Smooth muscle cell (in vitro differentiated cells): Measurements from ENCODE around the gene MYOF. TPM values are rescaled to one million over a fixed set of nuclear protein-coding genes. Genes with fewer than 3 reads are reported as not detected.

Experiments
- DNase-seq: peaks from one replicate; lab custom pipeline; 2025; ENCODE audit not compliant: unreplicated experiment; lab: John Stamatoyannopoulos, UW
- H2AFZ ChIP-seq: fragments of 200-600 bp; sonication (generic); 2 replicates; pipeline ENCODE4 v1.6.0; 2016; ENCODE audit warnings: antibody characterized with exemption, low read depth, mild to moderate bottlenecking
- H3F3A ChIP-seq: fragments of 200-600 bp; sonication (generic); 2 replicates; pipeline ENCODE4 v1.6.0; 2017; ENCODE audit warnings: antibody characterized with exemption, low read depth
- H3K27ac ChIP-seq: fragments of 200-600 bp; sonication (generic); 2 replicates; pipeline ENCODE4 v1.5.1; 2016; ENCODE audit warnings: low read depth, mild to moderate bottlenecking
- H3K27me3 ChIP-seq: fragments of 200-600 bp; sonication (generic); 2 replicates; pipeline ENCODE4 v1.6.1; 2016; ENCODE audit warnings: low read depth, mild to moderate bottlenecking
- H3K36me3 ChIP-seq: fragments of 200-600 bp; sonication (generic); 2 replicates; pipeline ENCODE4 v1.5.1; 2016; ENCODE audit warnings: low read depth
- H3K4me1 ChIP-seq: fragments of 200-600 bp; sonication (generic); 2 replicates; pipeline ENCODE4 v1.5.1; 2016; ENCODE audit warnings: low read depth
- H3K4me2 ChIP-seq: fragments of 200-600 bp; sonication (generic); 2 replicates; pipeline ENCODE4 v1.6.0; 2016; ENCODE audit warnings: mild to moderate bottlenecking
- H3K4me3 ChIP-seq: fragments of 200-600 bp; sonication (generic); 2 replicates; pipeline ENCODE4 v1.5.1; 2016; ENCODE audit warnings: mild to moderate bottlenecking
- H3K79me2 ChIP-seq: fragments of 200-600 bp; sonication (generic); 2 replicates; pipeline ENCODE4 v1.6.0; 2016; ENCODE audit warnings: low read depth, mild to moderate bottlenecking
- H3K9ac ChIP-seq: fragments of 200-600 bp; sonication (generic); 2 replicates; pipeline ENCODE4 v1.6.0; 2016; ENCODE audit warnings: low read depth
- H3K9me3 ChIP-seq: fragments of 200-600 bp; sonication (generic); replicated peaks from 2 replicates; pipeline ENCODE4 v1.5.1; 2016; ENCODE audit warnings: low read depth
- H4K20me1 ChIP-seq: fragments of 200-600 bp; sonication (generic); 2 replicates; pipeline ENCODE4 v1.6.0; 2016; ENCODE audit warnings: low read depth
- CTCF ChIP-seq: fragments of 200-600 bp; sonication (generic); IDR thresholded peaks from 2 replicates; pipeline ENCODE4 v1.5.1; 2017; ENCODE audit warnings: borderline replicate concordance, mild to moderate bottlenecking, antibody characterized with exemption; ENCODE audit not compliant: insufficient read depth, poor library complexity, severe bottlenecking
- WGBS: methylation state at CpG from one replicate; pipeline ENCODE4 v1.1.7; 2016; ENCODE audit warnings: low lambda C conversion rate; 5-methylcytosine and 5-hydroxymethylcytosine counted together
- polyA plus RNA-seq: library from polyadenylated mRNA; unstranded; fragments of >200 nt; fragmentation: Nextera tagmentation; extraction: Ambion mirVana; gene quantifications from 2 replicates; pipeline ENCODE4 v1.2.1, GENCODE V29; 2016
- total RNA-seq: library from RNA; depleted of rRNA; stranded (reverse); fragments of >200 nt; gene quantifications from 2 replicates; pipeline ENCODE4 v1.2.3, GENCODE V29; 2014

Gene MYOF
- total and polyA plus RNA-seq, 2 experiments from 2014 or later: 29.6 to 99.5 TPM

- Histone ChIP-seq H3K4me3 (peak overlapping the region; percentile 20), H3K4me1 (peaks cover 22% of the 10 kb centered on the region), H3K36me3 (no peaks in the 10 kb centered on the region), H3K9me3 (no peaks in the 10 kb centered on the region), H4K20me1 (no peaks in the 10 kb centered on the region), H3F3A (peaks cover 19% of the 10 kb centered on the region), H3K79me2 (peaks cover 68% of the 10 kb centered on the region), H3K27ac (peak overlapping the region; percentile 97), H3K9ac (peak overlapping the region; percentile 75), H2AFZ (no peak overlapping the region), H3K27me3 (no peaks in the 10 kb centered on the region), H3K4me2 (peak overlapping the region; percentile 61)
- DNase-seq: peak; percentile 40
- 0% methylated on average over 6 of the region's 6 CpGs for WGBS
- TF ChIP-seq CTCF: no peak
Observed at GRCh38 chr10:93458821-93459257, 23.3 kb downstream of the MYOF start.

- Histone ChIP-seq H3F3A (peaks cover 13% of the 10 kb centered on the region), H3K9me3 (no peaks in the 10 kb centered on the region), H3K4me1 (peaks cover 22% of the 10 kb centered on the region), H3K9ac (no peak overlapping the region), H3K27me3 (no peaks in the 10 kb centered on the region), H3K79me2 (peaks cover 59% of the 10 kb centered on the region), H4K20me1 (no peaks in the 10 kb centered on the region), H3K27ac (peak overlapping the region; percentile 97), H3K4me2 (no peak overlapping the region), H3K36me3 (no peaks in the 10 kb centered on the region), H3K4me3 (no peak overlapping the region), H2AFZ (no peak overlapping the region)
- WGBS: 95% methylated on average over 8 of the region's 8 CpGs
- TF ChIP-seq CTCF: no peak
- no peak for DNase-seq
Observed at GRCh38 chr10:93457511-93457910, 24.6 kb downstream of the MYOF start.

GRCh38 chr10:93456480-93456879 is 25.7 kb downstream of the MYOF start:
- Histone ChIP-seq H3K4me1 (peaks cover 21% of the 10 kb centered on the region), H3K27me3 (no peaks in the 10 kb centered on the region), H3K79me2 (peaks cover 49% of the 10 kb centered on the region), H3K27ac (peak overlapping the region; percentile 36), H3K4me2 (no peak overlapping the region), H3K9ac (no peak overlapping the region), H4K20me1 (no peaks in the 10 kb centered on the region), H3K36me3 (no peaks in the 10 kb centered on the region), H3F3A (peaks cover 10% of the 10 kb centered on the region), H3K9me3 (no peaks in the 10 kb centered on the region), H2AFZ (no peak overlapping the region), H3K4me3 (no peak overlapping the region)
- 77% methylated on average over 7 of the region's 7 CpGs for WGBS
- no peak for TF ChIP-seq CTCF
- DNase-seq: no peak

GRCh38 chr10:93454736-93455135 is 27.4 kb downstream of the MYOF start:
- Histone ChIP-seq H4K20me1 (no peaks in the 10 kb centered on the region), H3K4me3 (no peak overlapping the region), H3K27ac (no peak overlapping the region), H3K36me3 (peaks cover 6% of the 10 kb centered on the region), H3K9ac (no peak overlapping the region), H3K79me2 (peaks cover 39% of the 10 kb centered on the region), H3K4me1 (peaks cover 16% of the 10 kb centered on the region), H3K27me3 (no peaks in the 10 kb centered on the region), H3K9me3 (no peaks in the 10 kb centered on the region), H3F3A (peaks cover 5% of the 10 kb centered on the region), H2AFZ (no peak overlapping the region), H3K4me2 (no peak overlapping the region)
- TF ChIP-seq CTCF: no peak
- 96% methylated on average over 7 of the region's 7 CpGs for WGBS
- DNase-seq: no peak
